Loucy (cell line): ENCODE measurements around the gene DLG2.
"Not testable (repeated sequence)": the region's sequence is repeated elsewhere in the genome, so short reads cannot be mapped to it uniquely, and the experiment has no call there.

ENCODE experiments used
- H2AFZ ChIP-seq: fragments of 200-600 bp; sonication (generic); 2 replicates; pipeline ENCODE4 v1.6.0; 2016; ENCODE audit warnings: antibody characterized with exemption, mild to moderate bottlenecking, low read length, moderate library complexity
- H3F3A ChIP-seq: fragments of 200-600 bp; 2 replicates; pipeline ENCODE4 v1.6.0; 2016; ENCODE audit warnings: antibody characterized with exemption, low read depth, mild to moderate bottlenecking
- H3K27me3 ChIP-seq: fragments of 200-600 bp; sonication (generic); 2 replicates; pipeline ENCODE4 v1.6.1; 2014; ENCODE audit warnings: low read length, mild to moderate bottlenecking; ENCODE audit not compliant: insufficient read depth, poor library complexity, severe bottlenecking
- H3K36me3 ChIP-seq: fragments of 200-600 bp; sonication (generic); 2 replicates; pipeline ENCODE4 v1.6.1; 2016; ENCODE audit warnings: low read length; ENCODE audit not compliant: insufficient read depth
- H3K4me1 ChIP-seq: fragments of 200-600 bp; sonication (generic); 2 replicates; pipeline ENCODE4 v1.5.1; 2014; ENCODE audit warnings: low read length, mild to moderate bottlenecking; ENCODE audit not compliant: insufficient read depth, poor library complexity, severe bottlenecking
- H3K4me2 ChIP-seq: fragments of 200-600 bp; sonication (generic); 2 replicates; pipeline ENCODE4 v1.6.0; 2014; ENCODE audit warnings: antibody characterized with exemption, low read length, low read depth, mild to moderate bottlenecking; ENCODE audit not compliant: poor library complexity, severe bottlenecking
- H3K4me3 ChIP-seq: fragments of 200-600 bp; sonication (generic); 2 replicates; pipeline ENCODE4 v1.5.1; 2014; ENCODE audit warnings: low read length, mild to moderate bottlenecking, mixed read lengths; ENCODE audit not compliant: poor library complexity, severe bottlenecking
- H3K79me2 ChIP-seq: fragments of 200-600 bp; sonication (generic); 2 replicates; pipeline ENCODE4 v1.6.1; 2014; ENCODE audit warnings: low read length; ENCODE audit not compliant: insufficient read depth
- H3K9ac ChIP-seq: fragments of 200-600 bp; sonication (generic); 2 replicates; pipeline ENCODE4 v1.6.0; 2014; ENCODE audit warnings: mild to moderate bottlenecking, low read depth, low read length, moderate library complexity; ENCODE audit not compliant: poor library complexity, severe bottlenecking
- H3K9me2 ChIP-seq: fragments of 200-600 bp; sonication (generic); replicated peaks from 2 replicates; pipeline ENCODE4 v1.6.1; 2016; ENCODE audit warnings: low read depth, low read length, mixed read lengths
- H3K9me3 ChIP-seq: fragments of 200-600 bp; sonication (generic); 2 replicates; pipeline ENCODE4 v1.6.1; 2014; ENCODE audit warnings: mild to moderate bottlenecking, antibody characterized with exemption, low read length, low read depth; ENCODE audit not compliant: insufficient read depth
- H4K20me1 ChIP-seq: fragments of 200-600 bp; sonication (generic); 2 replicates; pipeline ENCODE4 v1.6.0; 2014; ENCODE audit warnings: antibody characterized with exemption, low read length, mild to moderate bottlenecking; ENCODE audit not compliant: insufficient read depth, poor library complexity, severe bottlenecking
- CTCF ChIP-seq: fragments of 200-600 bp; sonication (generic); conservative IDR thresholded peaks from 2 replicates; pipeline ENCODE4 v1.5.1; 2014; ENCODE audit warnings: mild to moderate bottlenecking, antibody characterized with exemption, low read length
- EZH2phosphoT487 ChIP-seq: fragments of 200-600 bp; IDR thresholded peaks from 2 replicates; pipeline ENCODE4 v1.6.1; 2018; ENCODE audit warnings: antibody characterized with exemption, mild to moderate bottlenecking, moderate library complexity, borderline replicate concordance

The DLG2 gene

GRCh38 chr11:85620256-85620655 lies 6.9 kb downstream of the DLG2 start:
- H3K4me1 ChIP-seq = peaks cover 9% of the 10 kb centered on the region
- H3K36me3 ChIP-seq = no peaks in the 10 kb centered on the region
- no peaks in the 10 kb centered on the region for H4K20me1 ChIP-seq
- H3F3A ChIP-seq = no peaks in the 10 kb centered on the region
- no peaks in the 10 kb centered on the region for H3K9me3 ChIP-seq
- no peak overlapping the region for H2AFZ ChIP-seq
- no peak overlapping the region for H3K4me2 ChIP-seq
- no peaks in the 10 kb centered on the region for H3K9me2 ChIP-seq
- H3K27me3 ChIP-seq = no peaks in the 10 kb centered on the region
- no peak overlapping the region for H3K9ac ChIP-seq
- H3K79me2 ChIP-seq = no peaks in the 10 kb centered on the region
- TF ChIP-seq EZH2phosphoT487 (no peak), CTCF (no peak)
- H3K4me3 ChIP-seq = no peak overlapping the region

- Histone ChIP-seq H3K36me3 (no peaks in the 10 kb centered on the region), H3F3A (no peaks in the 10 kb centered on the region), H3K9me2 (no peaks in the 10 kb centered on the region), H3K9ac (no peak overlapping the region), H3K27me3 (no peaks in the 10 kb centered on the region), H3K79me2 (no peaks in the 10 kb centered on the region), H3K4me2 (no peak overlapping the region), H3K4me3 (no peak overlapping the region), H3K9me3 (no peaks in the 10 kb centered on the region), H2AFZ (no peak overlapping the region), H4K20me1 (no peaks in the 10 kb centered on the region), H3K4me1 (peaks cover 3% of the 10 kb centered on the region)
- TF ChIP-seq EZH2phosphoT487 = no peak
- no peak for TF ChIP-seq CTCF
Measured at GRCh38 chr11:85619499-85619898, 7.6 kb downstream of the DLG2 start.

GRCh38 chr11:85611643-85612042 lies 15.5 kb downstream of the DLG2 start:
- not testable (repeated sequence) for H3K9me3 ChIP-seq, H3K9me2 ChIP-seq, H3K4me2 ChIP-seq, H3F3A ChIP-seq, H3K79me2 ChIP-seq, H4K20me1 ChIP-seq, H3K36me3 ChIP-seq, H2AFZ ChIP-seq, H3K27me3 ChIP-seq, H3K4me1 ChIP-seq, H3K9ac ChIP-seq, H3K4me3 ChIP-seq

GRCh38 chr11:85609286-85609685 lies 17.9 kb downstream of the DLG2 start:
- not testable (repeated sequence) for H3K4me1 ChIP-seq, H3K4me2 ChIP-seq, H4K20me1 ChIP-seq, H3K27me3 ChIP-seq, H3K9me2 ChIP-seq, H3K36me3 ChIP-seq, H3K4me3 ChIP-seq, H2AFZ ChIP-seq, H3F3A ChIP-seq, H3K9me3 ChIP-seq, H3K79me2 ChIP-seq, H3K9ac ChIP-seq

GRCh38 chr11:85608621-85609020 lies 18.5 kb downstream of the DLG2 start:
- H3K9me2 ChIP-seq, H3K27me3 ChIP-seq: not testable (repeated sequence)

DNA sequence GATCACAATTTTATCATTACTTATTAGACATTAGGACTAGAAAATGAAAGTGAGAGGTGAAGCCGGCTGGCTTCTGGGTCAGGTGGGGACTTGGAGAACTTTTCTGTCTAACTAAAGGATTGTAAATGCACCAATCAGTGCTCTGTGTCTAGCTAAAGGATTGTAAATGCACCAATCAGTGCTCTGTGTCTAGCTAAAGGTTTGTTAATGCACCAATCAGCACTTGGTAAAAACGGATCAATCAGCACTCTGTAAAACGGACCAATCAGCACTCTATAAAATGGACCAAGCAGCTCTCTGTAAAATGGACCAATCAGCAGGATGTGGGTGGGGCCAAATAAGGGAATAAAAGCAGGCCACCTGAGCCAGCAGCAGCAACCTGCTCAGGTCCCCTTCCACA lies 20.9 kb downstream of the DLG2 start:
- not testable (repeated sequence) for H3K4me1 ChIP-seq, H3K4me3 ChIP-seq, H3K9me3 ChIP-seq, H4K20me1 ChIP-seq, H3K79me2 ChIP-seq, H3K36me3 ChIP-seq, H3K27me3 ChIP-seq, H3K4me2 ChIP-seq, H3K9ac ChIP-seq, H3F3A ChIP-seq, H2AFZ ChIP-seq, H3K9me2 ChIP-seq

More at GRCh38 chr11:85608621-85609020, 18.5 kb downstream of the DLG2 start:
- not testable (repeated sequence) for H3K36me3 ChIP-seq, H3K9ac ChIP-seq, H3K4me1 ChIP-seq, H3K79me2 ChIP-seq, H4K20me1 ChIP-seq, H2AFZ ChIP-seq, H3K9me3 ChIP-seq, H3K4me2 ChIP-seq, H3F3A ChIP-seq, H3K4me3 ChIP-seq
